ENCODE data around the gene ODAPH.

The ODAPH gene

GRCh38 chr4:75544870-75545269 is 11.0 kb upstream of the ODAPH start:
- DNase-seq: no peak

- no peak for DNase-seq
Observed at GRCh38 chr4:75545526-75545925, 10.3 kb upstream of the ODAPH start.

- peak in 6 of 51 donors; percentile 1 to 8 (median 2) for DNase-seq
Observed at GRCh38 chr4:75547647-75548387, 8.0 kb upstream of the ODAPH start.

DNA sequence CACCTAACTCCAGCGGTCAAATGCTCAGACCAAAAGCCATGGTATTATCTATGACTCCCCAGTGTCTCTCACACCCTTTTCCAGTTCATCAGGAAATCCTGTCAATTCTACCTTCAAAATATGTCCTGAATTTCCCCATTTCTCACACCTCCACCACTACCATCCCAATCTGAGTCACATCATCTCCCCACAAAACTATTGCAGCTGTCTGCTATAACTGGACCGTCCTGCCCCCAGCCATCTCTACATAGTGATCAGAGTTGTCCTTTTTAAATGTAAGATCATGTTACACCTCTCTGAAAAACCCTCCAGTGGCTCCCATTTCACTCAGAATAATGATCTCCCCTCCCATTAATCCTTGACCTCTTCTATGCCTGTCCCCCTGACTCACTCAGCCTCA is 6.8 kb upstream of the ODAPH start:
- DNase-seq: no peak

GRCh38 chr4:75552452-75552851 is 3.4 kb upstream of the ODAPH start:
- no peak for DNase-seq

- DNase-seq: no peak
Observed at GRCh38 chr4:75557696-75558095, 1.8 kb downstream of the ODAPH start.

GRCh38 chr4:75561789-75562188 is 5.9 kb downstream of the ODAPH start:
- no peak for DNase-seq

DNA sequence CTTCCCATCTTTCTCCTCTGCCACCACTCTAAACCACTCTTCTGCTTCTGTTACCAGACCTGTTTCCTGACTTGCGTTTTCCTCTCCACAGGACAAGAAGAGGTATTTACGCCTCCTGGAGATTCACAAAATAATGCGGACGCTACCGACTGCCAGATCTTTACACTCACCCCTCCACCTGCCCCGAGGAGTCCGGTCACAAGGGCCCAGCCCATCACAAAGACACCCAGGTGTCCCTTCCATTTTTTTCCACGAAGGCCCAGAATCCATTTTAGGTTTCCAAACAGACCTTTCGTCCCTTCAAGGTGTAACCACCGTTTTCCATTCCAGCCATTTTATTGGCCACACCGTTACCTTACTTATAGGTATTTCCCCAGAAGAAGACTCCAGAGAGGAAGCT is 8.2 kb downstream of the ODAPH start:
- no peak for DNase-seq

GRCh38 chr4:75565481-75565880 is 9.6 kb downstream of the ODAPH start:
- DNase-seq: no peak

DNA sequence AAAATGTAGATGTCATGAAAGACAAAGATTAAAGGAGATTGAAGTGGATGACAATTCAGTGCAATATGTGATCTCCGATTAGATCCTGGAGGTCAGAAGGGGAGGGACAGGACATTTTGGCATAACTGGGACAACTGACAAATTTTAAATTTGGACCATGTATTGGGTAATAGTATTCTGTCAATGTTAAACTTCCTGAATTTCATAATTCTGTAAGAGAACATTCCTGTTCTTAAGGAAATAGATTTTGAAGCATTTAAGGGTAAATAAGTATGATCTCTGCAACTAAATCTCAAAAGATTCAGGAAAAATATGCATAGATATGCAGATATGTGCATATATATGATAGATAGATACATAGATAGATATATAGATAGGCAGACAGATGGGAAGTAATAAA is 11.0 kb downstream of the ODAPH start:
- no peak for DNase-seq

GRCh38 chr4:75567725-75568124 is 11.9 kb downstream of the ODAPH start:
- DNase-seq: no peak

- no peak for DNase-seq
Observed at GRCh38 chr4:75584067-75584466, 28.2 kb downstream of the ODAPH start.

DNA sequence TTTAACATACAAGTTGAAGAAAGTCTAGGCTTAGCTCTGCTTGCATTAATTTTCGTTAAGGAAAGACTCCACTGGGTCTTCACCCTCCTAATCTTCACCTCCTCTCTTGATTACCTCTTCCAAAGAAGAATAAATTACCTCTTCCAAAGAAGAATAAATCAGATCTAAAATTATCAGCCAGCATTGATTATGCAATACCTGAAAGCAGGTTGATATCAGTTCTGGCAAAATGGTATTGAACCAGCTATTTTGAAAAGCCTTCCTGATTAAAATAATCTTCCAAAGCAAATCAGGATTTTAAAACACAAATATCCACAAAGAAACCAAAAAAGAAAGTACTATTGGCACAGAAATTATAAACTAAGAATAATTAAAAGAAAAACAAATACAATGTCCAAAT is 37.5 kb downstream of the ODAPH start:
- no peak for DNase-seq

GRCh38 chr4:75596061-75596460 is 40.2 kb downstream of the ODAPH start:
- DNase-seq: no peak

DNA sequence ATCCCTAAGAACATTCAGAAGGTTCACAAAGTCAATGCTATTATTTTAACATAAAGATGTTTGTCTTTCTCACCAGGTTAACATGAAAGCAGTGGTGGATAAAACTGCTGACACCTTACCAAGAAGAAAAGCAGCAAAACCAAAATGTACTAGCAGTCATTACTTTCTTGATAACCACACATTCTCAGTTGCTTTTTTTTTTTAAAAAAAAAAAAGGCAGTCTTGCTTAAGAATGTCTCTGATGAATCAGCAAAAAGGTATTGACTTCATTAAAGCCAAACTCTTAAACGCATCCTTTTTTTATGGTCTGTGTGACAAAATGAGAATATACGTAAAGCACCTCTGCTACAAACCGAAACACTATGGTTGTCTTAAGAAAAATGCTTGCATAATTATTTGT is 42.5 kb downstream of the ODAPH start:
- DNase-seq: no peak

DNA sequence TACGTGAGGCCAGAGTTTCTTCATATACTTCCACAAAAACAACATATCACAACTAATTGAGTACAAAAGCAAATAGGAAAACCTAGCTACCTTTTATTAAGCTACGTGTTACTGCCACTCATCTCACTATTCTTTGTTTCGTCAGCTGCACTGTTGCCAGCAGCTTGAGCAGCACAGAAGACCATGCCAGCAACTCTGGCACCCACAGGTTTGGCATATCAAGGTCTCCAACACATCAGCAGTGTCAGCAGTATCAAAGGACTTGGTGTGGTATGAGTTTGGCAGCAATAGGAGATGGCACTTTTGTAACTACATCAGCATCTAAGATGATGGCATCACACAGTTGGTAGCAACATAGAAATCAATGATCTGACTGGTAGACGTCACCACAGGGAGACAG is 43.8 kb downstream of the ODAPH start:
- no peak for DNase-seq

DNA sequence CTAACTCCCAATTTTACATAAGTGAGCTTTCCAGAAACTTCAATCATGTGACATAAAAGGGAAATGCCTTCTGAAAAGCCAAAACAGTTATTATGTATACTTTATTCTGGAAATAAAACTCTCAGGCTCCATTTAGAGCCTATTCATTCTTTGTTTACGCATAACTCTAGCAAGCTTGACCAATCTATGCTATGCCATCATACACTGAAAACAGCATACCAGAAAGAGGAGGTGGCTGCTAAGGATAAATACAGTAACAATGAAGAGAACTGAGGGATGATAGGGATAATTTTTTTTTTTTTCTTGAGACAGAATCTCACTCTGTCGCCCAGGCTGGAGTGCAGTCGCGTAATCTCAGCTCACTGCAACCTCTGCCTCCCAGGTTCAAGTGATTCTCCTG is 50.1 kb downstream of the ODAPH start:
- no peak for DNase-seq

DNA sequence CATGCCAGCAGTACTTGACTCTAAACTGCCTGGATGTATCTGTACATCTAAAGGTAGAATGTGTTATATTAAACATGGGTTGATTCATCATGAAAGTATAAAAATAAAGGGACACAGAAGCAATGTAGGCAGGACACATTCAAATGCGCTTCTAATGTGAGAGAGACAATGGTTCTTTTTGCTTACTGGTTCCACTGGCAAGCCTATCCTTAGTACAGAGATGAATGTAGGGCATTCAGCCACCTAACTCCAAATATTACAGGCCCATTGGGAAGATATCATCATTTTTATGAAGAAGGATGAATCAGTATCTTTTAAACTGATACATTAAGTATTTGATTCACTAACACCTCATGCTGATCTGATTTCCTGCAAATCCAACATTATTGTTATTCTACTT is 56.4 kb downstream of the ODAPH start:
- DNase-seq: peak in 2 of 51 donors; percentile 5 to 10

All from hypothalamus (tissue), 51 donors.